Globus pallidus (tissue), 1 donor: ENCODE data around the gene KL.

Experiments
- DNase-seq: peaks from one replicate; pipeline ENCODE4 v3.0.0-alpha.2; 2015; ENCODE audit warnings: low spot score

The KL gene

GRCh38 chr13:33004511-33004910 is 11.7 kb upstream of the KL start:
- peak; percentile 13 for DNase-seq

DNA sequence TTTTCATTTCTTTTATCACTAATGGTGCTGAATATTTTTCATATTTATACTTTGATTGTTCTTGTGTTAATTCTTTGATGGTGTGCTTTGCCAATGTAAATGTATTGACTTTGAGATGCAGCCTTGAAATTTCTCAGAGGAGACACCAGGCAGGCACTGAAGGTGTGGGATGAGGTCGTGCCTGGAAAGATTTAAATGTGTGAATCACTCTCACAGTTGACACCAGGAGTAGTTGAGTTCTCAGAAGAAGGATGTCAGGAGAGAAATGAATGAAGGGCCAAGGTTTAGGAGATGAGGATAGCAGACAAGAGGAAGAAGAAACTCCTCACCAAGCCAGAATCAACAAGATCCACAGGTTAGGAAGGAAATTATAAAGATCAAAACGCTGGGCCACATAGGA is 10.1 kb upstream of the KL start:
- DNase-seq: no peak

DNA sequence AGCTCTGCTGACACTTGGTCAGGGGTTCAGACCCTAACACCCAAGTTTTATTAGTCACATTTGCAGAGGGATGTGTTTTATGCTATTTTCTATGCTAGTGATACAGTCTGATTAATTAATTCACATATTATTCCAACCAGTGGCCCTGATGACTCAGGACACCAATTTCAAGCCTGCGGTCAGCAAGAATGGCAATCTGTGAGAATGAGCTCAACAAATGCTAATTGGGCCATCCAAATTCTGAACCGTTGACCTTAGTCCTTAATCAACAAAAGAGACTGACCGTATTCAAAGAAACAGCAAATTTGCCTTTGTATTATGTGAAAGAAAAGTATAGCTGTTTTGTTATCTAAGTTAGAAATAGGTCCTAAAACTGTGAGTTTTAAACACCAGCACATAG is 9.6 kb upstream of the KL start:
- no peak for DNase-seq

DNA sequence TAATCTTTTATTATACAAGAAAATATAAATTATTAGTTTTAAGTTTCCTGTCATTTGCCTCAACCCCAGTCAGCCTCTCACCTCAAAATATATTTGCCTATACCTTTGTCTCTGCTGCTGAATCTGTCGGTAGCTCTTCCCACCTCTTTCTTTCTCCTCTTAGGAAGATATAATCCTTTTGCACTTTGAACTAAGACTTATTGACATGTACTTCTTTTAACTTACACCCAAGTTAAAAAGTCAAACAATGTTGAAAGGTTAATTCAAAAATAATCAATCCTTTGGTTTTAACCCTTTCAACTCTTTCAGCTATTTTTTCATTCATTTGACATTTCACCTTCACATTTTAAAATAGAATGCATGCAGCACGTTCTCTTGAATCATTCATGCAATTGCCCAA is 9.0 kb upstream of the KL start:
- DNase-seq: no peak

- no peak for DNase-seq
Measured at GRCh38 chr13:33007950-33008349, 8.3 kb upstream of the KL start.

- no peak for DNase-seq
Measured at GRCh38 chr13:33008946-33009722, 7.1 kb upstream of the KL start.

DNA sequence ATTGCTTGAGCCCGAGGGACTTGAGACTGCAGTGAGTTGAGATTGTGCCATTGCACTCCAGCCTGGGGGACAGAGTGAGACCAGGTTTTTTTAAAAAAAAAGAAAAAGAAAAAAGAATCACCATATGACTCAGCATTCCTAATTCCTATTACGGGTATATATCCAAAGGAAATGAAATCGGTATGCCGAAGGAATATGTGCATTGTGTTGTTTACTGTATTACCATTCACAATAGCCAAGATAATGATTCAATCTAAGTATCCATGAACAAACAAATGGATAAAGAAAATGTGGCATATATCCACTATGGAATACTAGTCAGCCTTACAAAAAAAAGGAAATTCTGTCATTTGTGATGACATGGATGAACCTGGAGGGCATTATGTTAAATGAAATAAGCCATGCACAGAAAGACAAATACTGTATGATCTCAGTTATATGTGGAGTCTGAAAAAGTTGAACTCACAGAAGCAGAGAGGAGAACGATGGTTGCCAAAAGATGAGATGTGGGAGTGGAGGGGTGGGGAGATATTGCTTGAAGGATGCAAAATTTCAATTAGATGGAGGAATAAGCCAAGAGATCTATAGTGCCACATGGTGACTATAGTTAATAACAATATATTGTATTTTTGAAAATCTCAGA is 4.3 kb upstream of the KL start:
- no peak for DNase-seq

GRCh38 chr13:33014291-33014690 is 1.9 kb upstream of the KL start:
- no peak for DNase-seq

- no peak for DNase-seq
Measured at GRCh38 chr13:33015241-33015668, 968 bp upstream of the KL start.

DNA sequence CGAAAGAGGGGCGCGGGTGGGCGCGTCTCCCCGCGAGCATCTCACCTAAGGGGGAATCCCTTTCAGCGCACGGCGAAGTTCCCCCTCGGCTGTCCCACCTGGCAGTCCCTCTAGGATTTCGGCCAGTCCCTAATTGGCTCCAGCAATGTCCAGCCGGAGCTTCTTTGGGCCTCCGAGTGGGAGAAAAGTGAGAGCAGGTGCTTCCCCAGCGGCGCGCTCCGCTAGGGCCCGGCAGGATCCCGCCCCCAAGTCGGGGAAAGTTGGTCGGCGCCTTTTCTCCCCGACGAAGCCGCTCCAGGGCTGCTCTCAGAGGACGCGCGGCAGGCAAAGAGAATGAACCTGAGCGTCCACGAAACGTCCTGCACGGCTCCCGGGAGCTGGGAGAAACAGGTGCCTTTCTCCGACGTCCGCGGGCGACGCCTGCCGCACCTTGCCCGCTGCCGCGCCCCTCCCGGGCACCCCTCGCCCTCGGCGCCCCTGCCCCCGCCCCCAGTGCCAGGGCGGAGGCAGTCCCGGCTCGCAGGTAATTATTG is 366 bp upstream of the KL start:
- no peak for DNase-seq

DNA sequence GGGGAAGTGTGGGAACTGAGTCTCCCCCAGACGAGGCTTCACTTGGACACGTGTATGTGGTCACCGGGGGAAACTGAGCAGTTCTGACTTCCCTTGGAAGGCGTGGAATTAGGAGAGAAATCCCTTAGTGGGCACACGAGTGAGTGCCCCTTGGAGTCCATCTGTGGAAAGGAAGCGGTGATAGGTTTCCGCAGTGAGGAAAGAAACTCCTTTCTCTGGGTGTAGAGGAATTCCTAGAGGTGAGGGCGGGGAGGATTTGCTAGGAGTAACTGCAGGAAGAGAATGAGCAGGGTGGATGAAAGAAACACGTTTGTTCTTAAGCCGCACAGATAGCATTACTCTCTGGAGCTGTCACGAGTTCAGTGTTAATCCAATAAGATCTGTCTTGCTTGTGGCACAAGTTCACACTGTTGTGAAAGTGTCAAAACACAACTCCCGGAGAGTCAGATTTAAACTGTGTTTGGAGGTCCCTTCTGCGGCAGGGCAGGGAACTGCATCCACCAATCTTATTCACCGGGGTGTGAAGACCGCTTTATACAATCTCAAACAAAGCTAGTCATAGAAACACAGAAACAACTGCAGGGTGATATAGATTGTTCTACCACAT is 1.2 kb downstream of the KL start:
- DNase-seq: peak; percentile 29

DNA sequence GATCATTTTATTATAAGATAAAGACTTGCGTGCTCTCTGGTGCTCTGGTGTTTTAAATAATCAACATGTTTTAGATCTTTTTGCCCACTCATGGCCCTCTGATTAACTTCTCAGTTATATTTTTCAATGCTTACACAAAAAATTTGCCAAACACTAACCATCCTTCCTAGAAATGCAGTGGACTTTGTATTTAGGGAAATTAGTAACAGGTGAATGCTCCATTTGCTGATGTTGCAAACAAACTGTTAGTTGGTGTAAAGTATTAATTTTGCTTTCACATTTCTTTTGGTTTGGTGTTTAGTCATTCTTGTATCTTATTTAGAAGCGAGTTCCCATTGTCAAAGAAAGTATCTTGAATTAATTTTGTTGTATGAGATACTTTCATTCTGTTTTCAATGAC is 2.7 kb downstream of the KL start:
- DNase-seq: no peak

- DNase-seq: no peak
Measured at GRCh38 chr13:33022986-33023385, 6.8 kb downstream of the KL start.

GRCh38 chr13:33025220-33025744 is 9.1 kb downstream of the KL start:
- DNase-seq: no peak

- DNase-seq: no peak
Measured at GRCh38 chr13:33026489-33027152, 10.4 kb downstream of the KL start.

DNA sequence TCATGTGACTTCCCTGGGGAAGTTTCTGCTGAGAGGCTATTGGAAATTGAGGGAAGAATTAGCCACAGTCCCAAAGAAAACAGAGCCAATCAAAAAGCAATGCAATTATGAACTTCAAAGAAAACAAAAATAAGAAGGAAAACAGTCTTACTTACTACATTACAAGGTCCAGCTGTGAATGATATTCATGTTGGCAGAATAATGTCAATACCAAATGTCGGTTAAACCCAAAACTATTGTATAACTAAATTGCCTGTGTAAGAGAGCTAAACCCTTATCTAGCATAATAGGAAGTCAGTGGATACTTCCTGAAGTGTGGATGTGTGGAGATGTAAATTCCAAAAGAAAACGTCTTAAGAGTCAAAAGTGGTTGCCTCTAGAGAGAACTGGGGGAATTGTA is 12.4 kb downstream of the KL start:
- no peak for DNase-seq

DNA sequence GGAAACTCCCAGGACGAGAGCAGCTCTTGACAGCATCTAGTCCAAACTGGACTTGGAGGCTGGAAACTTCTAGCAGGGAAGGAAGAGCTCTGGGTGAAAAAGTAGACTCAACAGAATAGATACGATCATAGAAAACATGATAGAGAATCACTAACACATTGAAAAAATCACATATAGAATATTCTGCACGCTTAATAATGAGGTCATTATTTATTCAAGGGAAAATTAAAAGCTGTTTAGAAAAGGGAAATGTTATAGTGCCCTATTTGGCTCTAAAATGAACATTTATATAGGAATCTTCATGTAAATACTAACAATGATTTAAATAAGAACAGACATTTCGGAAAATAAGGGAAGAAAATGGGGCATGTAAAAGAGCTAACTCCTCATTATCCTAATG is 15.1 kb downstream of the KL start:
- DNase-seq: no peak

DNA sequence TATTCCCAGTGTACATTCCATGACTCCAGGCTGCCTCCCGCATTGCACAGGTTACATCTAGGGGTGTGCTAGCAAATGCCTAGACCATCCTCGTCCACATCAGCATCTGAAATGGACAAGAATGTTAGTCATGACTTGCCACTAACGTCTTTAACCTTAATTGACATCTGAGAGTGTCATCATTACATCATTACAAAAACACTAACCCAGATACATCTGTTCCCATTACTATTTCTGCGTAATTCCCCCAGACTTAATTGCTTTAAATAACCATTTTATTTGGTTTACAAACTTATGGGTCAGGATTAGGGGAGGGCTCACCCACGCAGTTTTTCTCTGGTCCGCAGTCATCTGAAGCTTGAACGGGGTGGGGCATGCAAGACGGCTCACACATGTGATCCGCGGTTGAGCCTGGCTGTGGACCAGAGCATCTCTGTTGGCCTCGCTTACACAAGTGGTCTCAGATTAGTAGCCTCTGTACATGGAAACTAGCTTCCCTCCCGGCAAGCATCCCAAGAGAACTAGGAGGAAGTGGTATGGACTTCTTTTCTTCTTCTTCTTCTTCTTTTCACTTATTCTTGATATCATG is 15.9 kb downstream of the KL start:
- DNase-seq: no peak

DNA sequence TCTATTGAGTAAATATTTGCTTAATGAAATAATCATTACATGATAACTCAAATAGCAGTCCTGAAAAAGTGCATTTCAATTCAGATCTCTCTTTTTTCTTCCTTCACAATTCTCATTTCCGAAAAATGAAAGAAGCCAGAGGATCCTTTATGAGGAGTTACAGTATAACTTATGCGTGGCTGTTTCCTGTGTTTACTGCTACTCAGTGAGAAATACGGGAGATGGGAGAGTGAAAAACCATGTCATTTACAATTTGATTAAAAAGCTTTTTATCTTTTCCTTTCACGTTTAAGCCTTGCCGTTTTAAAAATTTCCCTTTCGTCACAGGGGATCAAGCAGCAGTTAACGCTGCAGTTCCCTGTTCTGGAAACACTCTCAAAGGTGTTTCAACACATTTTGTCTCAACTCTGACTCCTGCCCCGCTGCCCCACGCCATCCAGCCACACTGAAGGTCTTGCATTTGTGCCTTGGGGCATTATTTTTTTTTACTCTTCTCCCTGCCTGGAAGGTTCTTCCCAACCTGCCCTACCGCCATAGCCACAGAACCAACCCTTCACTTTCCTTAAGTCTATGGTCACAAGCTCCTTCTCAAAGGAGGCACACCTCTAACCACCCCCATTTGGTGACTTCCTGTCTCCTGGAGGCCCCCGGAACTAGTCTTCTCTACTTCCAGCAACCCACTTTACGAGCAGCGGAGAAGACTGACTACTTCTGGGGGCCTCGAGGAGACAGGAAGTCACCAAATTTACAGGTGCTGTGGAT is 17.0 kb downstream of the KL start:
- no peak for DNase-seq

DNA sequence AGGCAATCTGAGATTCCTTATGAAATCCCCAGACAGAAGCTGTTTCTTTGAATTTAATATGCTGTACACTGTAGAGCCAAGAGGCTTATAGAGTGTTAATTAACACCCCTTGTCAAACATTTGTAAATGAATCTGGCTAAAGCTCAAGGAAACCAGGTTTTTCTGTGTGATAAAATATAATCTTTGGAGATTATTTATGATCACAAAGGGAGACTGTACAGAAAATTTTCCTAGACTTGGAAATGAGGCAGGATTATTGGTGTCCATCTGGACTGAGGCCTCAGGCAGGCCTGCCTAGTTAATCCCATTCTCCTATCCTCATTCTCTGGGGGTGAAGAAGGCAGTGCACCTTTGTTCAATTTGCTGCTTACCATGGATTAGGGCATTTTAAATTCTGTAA is 17.8 kb downstream of the KL start:
- DNase-seq: no peak

DNA sequence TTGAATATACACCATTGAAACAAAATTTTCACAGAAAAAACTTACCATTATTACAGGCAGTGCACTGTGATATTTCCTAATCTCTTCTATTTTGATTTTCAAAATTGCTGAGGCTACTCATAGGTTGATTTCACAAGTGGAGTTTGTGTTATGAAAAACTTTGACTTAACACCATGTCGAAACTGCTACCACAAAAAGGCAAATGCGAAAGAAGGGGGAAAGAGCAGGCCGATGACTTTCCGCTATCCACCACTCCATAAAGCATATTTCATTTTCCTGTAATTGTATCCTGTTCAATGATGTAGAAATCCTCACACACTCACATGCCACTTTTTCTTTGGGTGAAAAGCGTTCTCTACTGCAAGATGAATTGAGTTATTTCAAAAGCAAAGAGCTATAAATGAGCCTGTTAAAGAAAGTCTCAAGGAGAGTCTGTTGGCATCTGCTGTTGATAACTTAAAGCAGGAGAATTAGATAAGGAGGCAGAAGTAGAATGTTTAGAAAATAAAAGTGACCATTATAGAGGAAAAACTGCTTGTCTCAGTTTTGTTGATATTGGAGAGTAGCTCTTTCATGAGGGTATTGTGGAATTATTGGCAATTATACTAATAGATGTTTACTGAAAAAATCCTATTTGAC is 18.8 kb downstream of the KL start:
- no peak for DNase-seq
